HG03060 (cell line): ENCODE results near the gene IFIT1B.
"Not testable (repeated sequence)": the region's sequence is repeated elsewhere in the genome, so short reads cannot be mapped to it uniquely, and the experiment has no call there.

ENCODE experiments used
- ATAC-seq: cut with Tn5 transposase; IDR thresholded peaks from one replicate; pipeline ENCODE4 v1.9.1; 2021; ENCODE audit warnings: low read depth, moderate number of reproducible peaks; ENCODE audit not compliant: unreplicated experiment

Gene IFIT1B

GRCh38 chr10:89410551-89410950 is 32.7 kb downstream of the IFIT1B start:
- not testable (repeated sequence) for ATAC-seq

- ATAC-seq: not testable (repeated sequence)
Observed at GRCh38 chr10:89411135-89411534, 33.3 kb downstream of the IFIT1B start.

DNA sequence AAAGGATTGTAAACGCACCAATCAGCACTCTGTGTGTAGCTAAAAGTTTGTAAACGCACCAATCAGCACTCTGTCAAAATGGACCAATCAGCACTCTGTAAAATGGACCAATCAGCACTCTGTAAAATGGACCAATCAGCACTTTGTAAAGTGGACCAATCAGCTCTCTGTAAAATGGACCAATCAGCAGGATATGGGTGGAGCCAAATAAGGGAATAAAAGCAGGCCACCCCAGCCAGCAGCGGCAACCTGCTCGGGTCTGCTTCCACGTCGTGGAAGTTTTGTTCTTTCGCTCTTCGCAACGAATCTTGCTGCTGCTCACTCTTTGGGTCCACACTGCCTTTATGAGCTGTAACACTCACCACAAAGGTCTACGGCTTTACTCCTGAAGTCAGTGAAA is 34.4 kb downstream of the IFIT1B start:
- ATAC-seq: not testable (repeated sequence)

DNA sequence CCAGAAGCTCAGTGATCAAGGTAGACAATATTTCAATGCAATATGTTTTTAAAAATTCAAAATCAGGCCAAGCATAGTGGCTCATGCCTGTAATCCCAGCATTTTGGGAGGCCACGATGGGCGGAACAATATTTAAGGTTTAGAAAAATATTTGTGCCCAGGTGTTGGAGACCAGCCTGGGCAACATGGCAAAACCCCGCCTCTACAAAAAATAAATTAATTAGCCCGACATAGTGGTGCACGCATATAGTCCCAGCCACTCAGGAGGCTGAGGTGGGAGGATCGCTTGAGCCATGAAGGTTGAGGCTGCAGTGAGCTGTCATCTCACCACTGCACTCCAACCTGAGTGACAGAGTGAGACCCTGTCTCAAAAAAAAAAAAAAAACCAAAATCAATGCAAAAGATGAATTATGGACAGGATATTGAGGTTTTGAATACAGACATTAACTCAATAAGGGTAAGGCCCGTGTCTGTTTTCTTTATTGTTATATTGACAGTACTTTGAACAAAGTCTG is 35.6 kb downstream of the IFIT1B start:
- no peak for ATAC-seq

DNA sequence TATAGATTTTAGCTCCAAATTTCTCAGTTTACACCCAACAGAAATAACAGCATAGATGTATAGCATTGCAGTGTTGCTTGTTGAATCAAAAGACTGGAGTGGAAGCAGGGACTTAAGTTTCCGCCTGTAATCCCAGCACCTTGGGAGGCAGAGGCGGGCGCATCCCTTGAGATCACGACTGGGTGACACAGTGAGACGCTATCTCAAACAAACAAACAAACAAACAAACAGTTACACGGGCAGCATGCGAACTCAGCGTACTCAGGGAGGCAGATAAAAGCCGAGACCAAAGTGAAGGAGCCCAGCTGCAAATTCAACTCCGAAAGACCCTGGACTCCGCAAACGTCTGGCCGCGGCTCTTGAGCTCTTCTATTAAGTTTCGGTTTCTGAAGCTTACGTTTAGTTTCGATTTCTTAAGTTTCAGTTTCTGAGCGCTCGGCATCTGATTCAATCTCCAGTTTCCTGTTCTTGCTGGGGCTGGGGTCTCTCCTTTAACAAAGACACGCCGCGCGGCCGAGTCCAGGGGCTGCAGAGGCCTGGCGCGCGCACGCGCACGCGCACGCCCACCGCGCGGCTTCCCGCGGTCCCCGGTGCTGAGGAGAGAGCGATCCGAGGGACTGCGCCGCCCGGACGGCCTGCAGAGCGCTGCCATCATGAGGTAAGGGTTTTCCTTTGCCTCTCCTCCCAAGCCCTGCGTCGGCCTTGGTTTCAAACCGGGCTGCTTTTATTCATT is 36.5 kb downstream of the IFIT1B start, which contains the start of gene IFIT5:
Gene IFIT5, plus strand, starts transcription at position 423 of the 733 bp plus-strand sequence. Its CDS starts 231 bp downstream, at position 654.
- no peak for ATAC-seq

- ATAC-seq: no peak
Observed at GRCh38 chr10:89414879-89415821, 37.3 kb downstream of the IFIT1B start.

DNA sequence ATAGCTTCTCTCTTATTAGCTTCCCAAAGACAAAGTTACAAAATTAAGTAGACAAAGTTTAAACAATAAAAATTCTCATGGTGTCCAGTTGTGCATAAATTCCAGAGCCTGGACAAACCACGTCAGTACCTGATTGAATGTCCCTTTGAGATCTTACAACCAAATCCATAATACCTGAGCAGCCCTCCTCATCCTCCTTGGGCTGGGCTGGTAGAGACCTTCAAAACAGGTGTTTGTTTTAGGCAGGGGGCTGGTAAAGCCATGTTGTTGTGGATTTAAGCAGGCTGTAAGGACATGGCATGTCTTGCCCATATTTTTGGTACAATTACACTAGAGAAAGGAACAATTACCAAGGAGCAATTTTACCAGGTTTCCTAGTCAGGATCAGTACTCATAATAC is 38.6 kb downstream of the IFIT1B start:
- no peak for ATAC-seq

GRCh38 chr10:89419548-89419947 is 41.7 kb downstream of the IFIT1B start:
- no peak for ATAC-seq

DNA sequence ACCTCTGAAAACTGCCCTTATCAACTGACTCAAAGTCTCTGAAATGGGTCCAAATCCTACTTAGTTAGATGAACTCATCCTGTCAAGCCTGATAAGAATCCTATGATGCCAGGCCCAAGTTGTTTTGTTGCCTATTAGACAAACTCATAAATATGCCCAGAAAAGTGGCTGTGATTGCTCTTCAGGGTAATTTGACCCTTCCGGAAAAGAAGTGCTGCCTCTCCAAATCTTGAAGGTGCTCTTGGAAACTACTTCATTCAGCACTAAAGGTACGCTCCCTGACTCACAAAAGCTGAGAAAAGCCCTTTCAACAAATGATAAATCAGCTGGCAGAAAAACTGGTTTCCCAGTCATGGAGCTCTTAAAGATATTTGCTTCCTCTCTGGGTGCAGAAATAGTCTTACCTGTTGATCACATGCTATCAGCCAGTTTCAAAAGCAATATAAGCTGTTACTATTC is 43.2 kb downstream of the IFIT1B start:
- no peak for ATAC-seq

DNA sequence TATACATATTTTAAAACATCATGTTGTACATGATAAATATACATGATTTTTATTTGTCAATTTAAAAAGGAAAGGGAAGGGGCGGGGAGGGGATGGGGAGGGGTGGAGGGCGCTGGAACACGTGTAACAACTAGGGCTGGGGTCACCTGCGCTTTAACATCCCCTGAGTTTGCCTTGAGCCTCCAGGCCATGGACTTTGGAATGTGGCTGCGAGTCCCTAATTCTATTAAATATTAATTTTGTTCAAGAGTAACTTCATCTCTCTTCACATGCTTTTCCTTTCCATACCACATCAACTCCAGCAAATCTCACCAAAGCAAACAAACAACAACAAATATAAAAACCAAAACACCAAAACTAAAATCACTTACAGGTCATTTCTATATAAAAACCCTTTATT is 47.1 kb downstream of the IFIT1B start:
- ATAC-seq: no peak

DNA sequence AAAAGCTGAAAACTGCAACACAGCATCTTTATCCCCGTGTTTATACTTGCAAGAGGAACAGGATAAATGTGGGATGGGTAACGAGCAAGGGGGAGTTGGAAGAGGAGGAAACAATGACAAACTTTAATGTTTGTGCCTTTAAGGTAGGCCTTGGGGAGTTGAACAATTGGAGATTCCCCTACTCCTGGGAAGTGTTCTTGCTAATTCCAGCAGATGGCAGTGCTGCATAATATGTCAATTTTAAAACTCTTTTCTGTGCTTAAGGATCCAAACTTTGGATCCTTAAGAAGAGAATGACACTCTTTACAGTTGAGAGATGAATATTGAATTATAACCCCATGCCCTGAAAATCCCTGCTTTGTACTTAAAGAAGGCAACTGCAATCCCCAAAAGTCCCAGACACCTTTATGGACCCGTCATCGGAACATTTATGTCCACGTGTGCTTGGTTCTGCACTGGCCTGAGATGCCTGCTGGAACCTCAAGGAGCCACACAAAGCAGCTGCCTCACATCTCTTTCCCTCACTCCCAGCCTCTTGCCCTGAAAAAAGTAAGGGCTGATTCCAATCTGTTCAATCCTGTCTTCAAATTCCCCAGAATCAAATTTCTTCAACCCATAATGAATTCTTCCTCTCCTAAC is 48.5 kb downstream of the IFIT1B start:
- ATAC-seq: no peak

GRCh38 chr10:89427629-89428028 is 49.8 kb downstream of the IFIT1B start:
- ATAC-seq: no peak

DNA sequence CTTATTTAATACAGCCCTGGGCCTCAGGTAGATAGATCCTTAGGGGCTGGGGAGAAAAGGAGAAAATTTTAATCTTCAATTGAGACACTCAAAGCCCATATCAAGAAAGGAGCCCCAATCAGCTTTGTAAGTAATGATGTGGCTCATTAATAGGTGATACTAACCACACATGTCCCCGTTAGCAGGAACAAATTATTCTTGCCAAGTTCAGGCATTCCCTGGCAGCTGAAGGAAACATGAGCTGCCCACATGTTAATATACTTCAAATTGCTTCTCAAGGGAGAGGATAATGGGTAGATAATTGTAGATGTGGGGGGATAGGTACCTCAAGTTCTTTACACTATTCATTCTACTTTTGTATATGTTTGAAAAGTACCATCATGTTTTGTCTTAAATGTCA is 51.0 kb downstream of the IFIT1B start:
- ATAC-seq: no peak

DNA sequence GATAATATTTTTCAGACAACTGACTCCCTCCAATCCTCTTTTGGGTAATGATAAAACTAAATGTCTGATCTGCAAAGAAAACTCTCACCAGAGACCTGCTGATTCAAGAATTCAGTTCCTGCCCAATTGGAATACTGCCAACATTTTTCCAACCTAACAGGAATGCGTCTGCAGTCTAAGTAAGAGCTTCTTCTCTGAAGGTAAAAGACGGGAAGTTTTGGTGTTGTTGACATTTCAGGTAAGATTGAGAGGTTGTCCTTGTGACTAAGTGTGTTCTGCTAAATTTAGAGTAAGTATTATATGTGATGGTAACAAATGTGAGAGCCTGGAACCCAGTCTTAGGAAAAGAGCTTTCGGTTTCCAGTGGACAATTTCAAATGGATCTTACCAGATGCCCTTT is 54.1 kb downstream of the IFIT1B start:
- no peak for ATAC-seq
